PC-3 (cell line): Measurements from ENCODE around the gene NNAT.

Experiments used
- EZH2phosphoT487 ChIP-seq: fragments of 300-600 bp; sonication (generic); IDR thresholded peaks from 2 replicates; pipeline ENCODE4 v1.6.1; 2018; ENCODE audit warnings: mild to moderate bottlenecking, antibody characterized with exemption, low read length, borderline replicate concordance
- TF ChIP-seq, protein P1 (sequence below): fragments of 300-600 bp; sonication (generic); conservative IDR thresholded peaks from 2 replicates; pipeline ENCODE4 v1.5.1; 2017; ENCODE audit warnings: antibody characterized with exemption, low read depth, mild to moderate bottlenecking, low read length

DNA sequence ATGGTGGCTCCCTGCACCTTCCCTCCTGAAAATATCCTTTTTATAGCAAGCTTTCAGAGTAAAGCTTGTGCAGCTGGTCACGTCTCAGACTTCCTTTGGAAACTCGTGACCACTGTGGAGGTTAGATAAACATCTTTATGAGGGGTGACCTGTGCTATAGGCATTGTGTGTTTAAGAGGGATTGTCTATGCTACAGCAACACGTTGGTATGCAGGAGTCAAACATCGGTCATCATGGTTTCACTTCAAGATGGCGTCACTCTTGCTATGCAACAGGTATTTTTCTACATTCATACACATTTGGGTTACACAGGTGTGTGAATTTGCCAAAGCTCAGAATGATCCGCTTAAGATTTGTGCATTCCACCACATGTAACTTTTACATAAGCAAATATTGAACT lies 21.2 kb downstream of the NNAT start:
- no peak for TF ChIP-seq EZH2phosphoT487
- TF ChIP-seq, protein P1, sequence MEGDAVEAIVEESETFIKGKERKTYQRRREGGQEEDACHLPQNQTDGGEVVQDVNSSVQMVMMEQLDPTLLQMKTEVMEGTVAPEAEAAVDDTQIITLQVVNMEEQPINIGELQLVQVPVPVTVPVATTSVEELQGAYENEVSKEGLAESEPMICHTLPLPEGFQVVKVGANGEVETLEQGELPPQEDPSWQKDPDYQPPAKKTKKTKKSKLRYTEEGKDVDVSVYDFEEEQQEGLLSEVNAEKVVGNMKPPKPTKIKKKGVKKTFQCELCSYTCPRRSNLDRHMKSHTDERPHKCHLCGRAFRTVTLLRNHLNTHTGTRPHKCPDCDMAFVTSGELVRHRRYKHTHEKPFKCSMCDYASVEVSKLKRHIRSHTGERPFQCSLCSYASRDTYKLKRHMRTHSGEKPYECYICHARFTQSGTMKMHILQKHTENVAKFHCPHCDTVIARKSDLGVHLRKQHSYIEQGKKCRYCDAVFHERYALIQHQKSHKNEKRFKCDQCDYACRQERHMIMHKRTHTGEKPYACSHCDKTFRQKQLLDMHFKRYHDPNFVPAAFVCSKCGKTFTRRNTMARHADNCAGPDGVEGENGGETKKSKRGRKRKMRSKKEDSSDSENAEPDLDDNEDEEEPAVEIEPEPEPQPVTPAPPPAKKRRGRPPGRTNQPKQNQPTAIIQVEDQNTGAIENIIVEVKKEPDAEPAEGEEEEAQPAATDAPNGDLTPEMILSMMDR, result no peak
